Measurements from ENCODE around the gene MAPKAP1.

MAPKAP1 gene

GRCh38 chr9:125537442-125538091, 169.4 kb downstream of the MAPKAP1 start:
- no peaks in the 10 kb centered on the region for H3K9me3 ChIP-seq (ENCODE audit: low read length)
- H3F3A ChIP-seq (ENCODE audit: insufficient read depth, low read length): no peaks in the 10 kb centered on the region
- no peak overlapping the region for H3K4me3 ChIP-seq (ENCODE audit: low read depth, low read length, poor library complexity, severe bottlenecking)
- no peak overlapping the region for H3K9ac ChIP-seq (ENCODE audit: low read length)
- no peaks in the 10 kb centered on the region for H4K20me1 ChIP-seq (ENCODE audit: insufficient read depth, low read length)
- H3K79me2 ChIP-seq (ENCODE audit: insufficient read depth, low read length): no peaks in the 10 kb centered on the region
- no peak overlapping the region for H3K27ac ChIP-seq (ENCODE audit: low read depth, low read length, poor library complexity, severe bottlenecking)
- no peak overlapping the region for H2AFZ ChIP-seq (ENCODE audit: low read length)
- H3K9me2 ChIP-seq (ENCODE audit: low read depth, low read length): no peaks in the 10 kb centered on the region
- H3K4me2 ChIP-seq (ENCODE audit: low read length): no peak overlapping the region
- no peaks in the 10 kb centered on the region for H3K36me3 ChIP-seq (ENCODE audit: insufficient read depth, low read length)
- no peaks in the 10 kb centered on the region for H3K27me3 ChIP-seq (ENCODE audit: insufficient read depth, low read length)
- H3K4me1 ChIP-seq (ENCODE audit: insufficient read depth, low read length, severe bottlenecking): peaks cover 5% of the 10 kb centered on the region
- TF ChIP-seq CTCF (IDR thresholded peaks at IDR 0.05; ENCODE audit: low read length) (no peak), EZH2 (IDR thresholded peaks at IDR 0.05; ENCODE audit: borderline replicate concordance, low read length) (no peak)

- Histone ChIP-seq H3K4me2 (ENCODE audit: low read length) (no peak overlapping the region), H3K4me3 (ENCODE audit: low read depth, low read length, poor library complexity, severe bottlenecking) (no peak overlapping the region), H2AFZ (ENCODE audit: low read length) (no peak overlapping the region), H3K36me3 (ENCODE audit: insufficient read depth, low read length) (no peaks in the 10 kb centered on the region), H3K27ac (ENCODE audit: low read depth, low read length, poor library complexity, severe bottlenecking) (no peak overlapping the region), H3K9me3 (ENCODE audit: low read length) (no peaks in the 10 kb centered on the region), H3K4me1 (ENCODE audit: insufficient read depth, low read length, severe bottlenecking) (peaks cover 5% of the 10 kb centered on the region), H3F3A (ENCODE audit: insufficient read depth, low read length) (no peaks in the 10 kb centered on the region), H3K27me3 (ENCODE audit: insufficient read depth, low read length) (no peaks in the 10 kb centered on the region), H3K9ac (ENCODE audit: low read length) (no peak overlapping the region), H4K20me1 (ENCODE audit: insufficient read depth, low read length) (no peaks in the 10 kb centered on the region), H3K79me2 (ENCODE audit: insufficient read depth, low read length) (no peaks in the 10 kb centered on the region), H3K9me2 (ENCODE audit: low read depth, low read length) (no peaks in the 10 kb centered on the region)
- no peak for TF ChIP-seq EZH2 (IDR thresholded peaks at IDR 0.05; ENCODE audit: borderline replicate concordance, low read length)
- TF ChIP-seq CTCF (IDR thresholded peaks at IDR 0.05; ENCODE audit: low read length): no peak
Observed at GRCh38 chr9:125536776-125537175, 170.2 kb downstream of the MAPKAP1 start.

DNA sequence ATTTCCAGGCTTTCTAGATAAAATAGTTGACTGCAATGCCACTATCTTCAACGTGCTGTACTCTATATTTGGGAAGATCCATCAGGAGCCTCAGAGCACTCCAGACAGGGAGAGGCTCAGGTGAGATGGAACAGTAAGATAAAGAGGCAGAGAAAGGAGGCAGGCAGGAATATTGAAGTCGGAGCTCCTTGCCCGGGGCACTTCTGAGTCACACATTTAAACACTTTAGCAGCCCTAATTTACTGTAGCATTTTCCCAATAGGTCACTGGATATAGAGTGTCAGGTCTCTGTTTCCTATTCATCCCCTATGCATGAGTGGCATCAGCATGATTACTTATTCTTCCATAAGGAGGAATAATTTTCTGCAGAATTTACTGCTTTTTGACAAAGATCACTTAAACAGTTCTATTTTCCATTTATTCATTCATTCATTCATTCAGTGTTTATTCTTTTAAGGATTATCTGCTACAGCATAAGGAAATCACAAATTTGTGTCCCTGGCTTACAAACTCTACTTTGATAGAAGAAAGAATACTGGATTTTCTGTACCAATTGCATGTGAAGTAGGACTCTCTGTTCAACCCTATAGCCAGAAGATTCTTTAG, 170.7 kb downstream of the MAPKAP1 start:
- Histone ChIP-seq H4K20me1 (ENCODE audit: insufficient read depth, low read length) (no peaks in the 10 kb centered on the region), H3K27ac (ENCODE audit: low read depth, low read length, poor library complexity, severe bottlenecking) (no peak overlapping the region), H3F3A (ENCODE audit: insufficient read depth, low read length) (no peaks in the 10 kb centered on the region), H3K4me3 (ENCODE audit: low read depth, low read length, poor library complexity, severe bottlenecking) (no peak overlapping the region), H2AFZ (ENCODE audit: low read length) (no peak overlapping the region), H3K27me3 (ENCODE audit: insufficient read depth, low read length) (no peaks in the 10 kb centered on the region), H3K9ac (ENCODE audit: low read length) (no peak overlapping the region), H3K36me3 (ENCODE audit: insufficient read depth, low read length) (no peaks in the 10 kb centered on the region), H3K79me2 (ENCODE audit: insufficient read depth, low read length) (no peaks in the 10 kb centered on the region), H3K9me2 (ENCODE audit: low read depth, low read length) (no peaks in the 10 kb centered on the region), H3K4me1 (ENCODE audit: insufficient read depth, low read length, severe bottlenecking) (peaks cover 5% of the 10 kb centered on the region), H3K4me2 (ENCODE audit: low read length) (no peak overlapping the region), H3K9me3 (ENCODE audit: low read length) (no peaks in the 10 kb centered on the region)
- TF ChIP-seq EZH2 (IDR thresholded peaks at IDR 0.05; ENCODE audit: borderline replicate concordance, low read length): no peak
